Left forelimb (tissue), 1 donor: ENCODE measurements around the gene BNC2.

Experiments
- DNase-seq: peaks from one replicate; pipeline ENCODE4 v3.0.0-alpha.2; 2018; ENCODE audit warnings: low spot score

Gene BNC2

GRCh38 chr9:16595227-16595626, 275.2 kb downstream of the BNC2 start:
- DNase-seq: no peak

- DNase-seq: no peak
These were observed 275.7 kb downstream of the BNC2 start for GRCh38 chr9:16594787-16595186.

- no peak for DNase-seq
These were observed 276.7 kb downstream of the BNC2 start for GRCh38 chr9:16593746-16594145.

GRCh38 chr9:16591092-16591491, 279.4 kb downstream of the BNC2 start:
- DNase-seq: no peak

- no peak for DNase-seq
These were observed 284.9 kb downstream of the BNC2 start for GRCh38 chr9:16585591-16585990.

GRCh38 chr9:16579872-16580432, 290.5 kb downstream of the BNC2 start:
- DNase-seq: no peak

GRCh38 chr9:16575986-16576245, 294.6 kb downstream of the BNC2 start:
- DNase-seq: no peak

GRCh38 chr9:16575142-16575985, 295.1 kb downstream of the BNC2 start:
- DNase-seq: no peak

GRCh38 chr9:16572005-16572734, 298.3 kb downstream of the BNC2 start:
- no peak for DNase-seq

- no peak for DNase-seq
These were observed 299.2 kb downstream of the BNC2 start for GRCh38 chr9:16571127-16571802.

- no peak for DNase-seq
These were observed 307.0 kb downstream of the BNC2 start for GRCh38 chr9:16563446-16563845.

GRCh38 chr9:16561121-16561520, 309.3 kb downstream of the BNC2 start:
- no peak for DNase-seq

GRCh38 chr9:16559418-16560188, 310.9 kb downstream of the BNC2 start:
- DNase-seq: no peak

GRCh38 chr9:16555802-16556201, 314.7 kb downstream of the BNC2 start:
- DNase-seq: no peak

GRCh38 chr9:16553869-16554540, 316.5 kb downstream of the BNC2 start:
- no peak for DNase-seq

- DNase-seq: no peak
These were observed 318.2 kb downstream of the BNC2 start for GRCh38 chr9:16552252-16552651.

- DNase-seq: no peak
These were observed 318.8 kb downstream of the BNC2 start for GRCh38 chr9:16551692-16552091.

GRCh38 chr9:16545639-16546038, 324.8 kb downstream of the BNC2 start:
- DNase-seq: no peak

- DNase-seq: no peak
These were observed 325.6 kb downstream of the BNC2 start for GRCh38 chr9:16544842-16545241.

- DNase-seq: no peak
These were observed 326.8 kb downstream of the BNC2 start for GRCh38 chr9:16543686-16544085.

GRCh38 chr9:16543225-16543624, 327.2 kb downstream of the BNC2 start:
- no peak for DNase-seq
